ENCODE results near the gene OPN1MW2.
"Not testable (repeated sequence)": the region's sequence is repeated elsewhere in the genome, so short reads cannot be mapped to it uniquely, and the experiment has no call there.

OPN1MW2 gene

DNA sequence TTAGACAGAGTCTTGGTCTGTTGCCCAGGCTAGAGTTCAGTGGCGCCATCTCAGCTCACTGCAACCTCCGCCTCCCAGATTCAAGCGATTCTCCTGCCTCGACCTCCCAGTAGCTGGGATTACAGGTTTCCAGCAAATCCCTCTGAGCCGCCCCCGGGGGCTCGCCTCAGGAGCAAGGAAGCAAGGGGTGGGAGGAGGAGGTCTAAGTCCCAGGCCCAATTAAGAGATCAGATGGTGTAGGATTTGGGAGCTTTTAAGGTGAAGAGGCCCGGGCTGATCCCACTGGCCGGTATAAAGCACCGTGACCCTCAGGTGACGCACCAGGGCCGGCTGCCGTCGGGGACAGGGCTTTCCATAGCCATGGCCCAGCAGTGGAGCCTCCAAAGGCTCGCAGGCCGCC is at the start of gene OPN1MW2:
TSS of gene OPN1MW2 (plus strand) at position 301 of the 400 bp plus-strand sequence. CDS start at position 361, 60 bp downstream.
- H3K9me3 ChIP-seq, H3K4me3 ChIP-seq, H4K20me1 ChIP-seq, H3K36me3 ChIP-seq, H3K27ac ChIP-seq, H3K4me1 ChIP-seq, H3K4me2 ChIP-seq, H3K9ac ChIP-seq, H3K27me3 ChIP-seq: not testable (repeated sequence)

DNA sequence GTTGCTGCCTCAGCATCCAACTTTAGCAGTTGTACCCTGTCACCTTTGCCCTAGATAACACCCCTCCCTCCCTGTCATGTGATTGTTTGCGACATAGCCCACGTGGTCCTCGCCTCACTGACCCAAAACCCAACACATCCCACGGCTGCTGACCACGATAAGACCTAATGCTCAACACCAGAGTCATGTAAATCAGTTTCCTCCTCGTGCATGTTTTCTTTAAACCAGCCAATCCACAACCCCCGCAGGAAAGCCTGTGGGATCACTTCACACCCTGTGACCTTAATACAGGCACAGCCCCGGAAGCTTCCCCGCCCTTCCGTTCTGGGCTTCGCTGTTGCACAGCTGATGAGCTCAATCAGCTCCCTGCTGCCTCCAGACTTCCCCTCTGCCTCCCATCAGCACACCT is 47.0 kb upstream of the OPN1MW2 start:
- not testable (repeated sequence) for H3K9ac ChIP-seq, H3K9me3 ChIP-seq, H3K4me2 ChIP-seq, H3K27ac ChIP-seq, H3K4me1 ChIP-seq, H3K4me3 ChIP-seq, H3K36me3 ChIP-seq, H3K27me3 ChIP-seq, H4K20me1 ChIP-seq

- H4K20me1 ChIP-seq, H3K4me1 ChIP-seq, H3K4me3 ChIP-seq, H3K9me3 ChIP-seq, H3K27ac ChIP-seq, H3K36me3 ChIP-seq, H3K27me3 ChIP-seq, H3K4me2 ChIP-seq, H3K9ac ChIP-seq: not testable (repeated sequence)
Measured at GRCh38 chrX:154174356-154174755, 45.2 kb upstream of the OPN1MW2 start.

- not testable (repeated sequence) for H3K4me1 ChIP-seq, H3K9me3 ChIP-seq, H3K36me3 ChIP-seq, H3K4me2 ChIP-seq, H4K20me1 ChIP-seq, H3K9ac ChIP-seq, H3K27me3 ChIP-seq, H3K27ac ChIP-seq, H3K4me3 ChIP-seq
Measured at GRCh38 chrX:154182296-154182695, 37.3 kb upstream of the OPN1MW2 start, which contains the start of gene OPN1MW. Gene OPN1MW (plus strand): TSS chrX:154182596. CDS start chrX:154182678, 82 bp downstream.

- H4K20me1 ChIP-seq, H3K9ac ChIP-seq, H3K36me3 ChIP-seq, H3K4me3 ChIP-seq, H3K27me3 ChIP-seq, H3K4me2 ChIP-seq, H3K27ac ChIP-seq, H3K4me1 ChIP-seq, H3K9me3 ChIP-seq: not testable (repeated sequence)
Measured at GRCh38 chrX:154183794-154184193, 35.8 kb upstream of the OPN1MW2 start.

DNA sequence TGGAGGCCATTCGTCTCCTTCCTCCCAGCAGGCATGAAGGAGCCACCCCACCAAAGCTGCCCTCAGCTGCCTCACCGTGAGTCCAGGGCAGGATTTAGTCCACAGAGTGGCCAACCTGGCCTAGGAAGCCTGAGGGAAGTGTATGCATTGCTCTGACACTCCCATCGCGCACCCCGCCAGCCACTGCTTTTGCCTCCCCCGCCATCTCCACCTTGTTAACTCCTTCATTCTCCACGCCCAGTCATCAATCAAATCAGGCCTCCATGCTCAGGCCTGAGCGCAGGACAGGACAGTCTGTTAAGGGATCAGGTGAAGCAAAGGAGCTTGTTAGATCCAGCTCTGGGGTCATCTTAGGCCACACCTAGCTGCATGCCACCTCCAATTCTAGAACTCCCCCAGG is 26.7 kb upstream of the OPN1MW2 start:
- H4K20me1 ChIP-seq, H3K4me1 ChIP-seq, H3K9me3 ChIP-seq: not testable (repeated sequence)

DNA sequence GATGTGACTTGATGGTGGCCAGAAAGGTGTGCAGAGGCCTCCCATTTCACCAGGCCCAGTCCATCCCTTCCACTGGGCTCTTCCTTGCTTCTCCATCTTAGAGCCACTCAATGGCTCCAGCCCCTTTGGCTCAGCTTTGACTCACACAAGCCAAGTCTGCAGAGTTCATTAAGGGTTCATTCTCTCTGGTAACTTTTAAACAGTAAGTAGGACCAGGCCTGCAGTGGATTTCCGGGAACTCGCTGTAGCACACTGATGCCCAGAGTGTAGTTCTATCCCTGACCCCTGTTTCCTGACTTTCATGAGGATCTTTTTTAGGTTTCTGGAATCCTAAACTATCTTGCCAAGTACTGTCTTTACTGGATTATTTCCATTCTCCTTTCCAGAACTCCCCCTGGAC is 25.2 kb upstream of the OPN1MW2 start:
- not testable (repeated sequence) for H3K4me3 ChIP-seq, H3K36me3 ChIP-seq, H3K9me3 ChIP-seq, H3K4me2 ChIP-seq, H3K27ac ChIP-seq, H3K9ac ChIP-seq, H4K20me1 ChIP-seq, H3K27me3 ChIP-seq, H3K4me1 ChIP-seq

More for the DNA sequence above, 26.7 kb upstream of the OPN1MW2 start:
- H3K27ac ChIP-seq, H3K9ac ChIP-seq, H3K36me3 ChIP-seq, H3K4me2 ChIP-seq, H3K27me3 ChIP-seq, H3K4me3 ChIP-seq: not testable (repeated sequence)

DNA sequence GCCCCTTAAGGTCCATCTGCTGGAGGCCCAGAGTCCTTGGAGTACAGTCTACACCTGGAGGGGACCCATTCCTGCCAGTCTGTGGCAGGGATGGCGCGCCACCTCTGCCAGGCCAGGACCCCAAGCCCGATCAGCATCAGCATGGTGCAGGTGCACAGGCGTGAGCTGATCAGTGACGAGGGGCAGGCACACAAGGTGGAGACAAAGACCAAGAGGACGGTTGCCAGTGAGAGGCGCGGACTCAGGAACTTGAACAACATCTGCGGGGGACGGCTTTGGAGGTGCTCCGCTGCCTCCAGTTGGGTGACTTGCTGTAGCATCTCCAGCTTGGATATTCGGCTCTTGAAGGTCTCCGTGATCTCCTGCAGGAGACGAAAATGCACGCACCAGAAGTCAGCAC is 23.1 kb upstream of the OPN1MW2 start:
- H3K27me3 ChIP-seq, H3K9ac ChIP-seq, H4K20me1 ChIP-seq, H3K27ac ChIP-seq, H3K36me3 ChIP-seq, H3K9me3 ChIP-seq, H3K4me3 ChIP-seq, H3K4me2 ChIP-seq, H3K4me1 ChIP-seq: not testable (repeated sequence)

GRCh38 chrX:154209670-154210418 is 9.7 kb upstream of the OPN1MW2 start:
- not testable (repeated sequence) for H3K4me1 ChIP-seq, H3K27ac ChIP-seq, H4K20me1 ChIP-seq, H3K27me3 ChIP-seq, H3K9ac ChIP-seq, H3K4me3 ChIP-seq, H3K4me2 ChIP-seq, H3K36me3 ChIP-seq, H3K9me3 ChIP-seq

DNA sequence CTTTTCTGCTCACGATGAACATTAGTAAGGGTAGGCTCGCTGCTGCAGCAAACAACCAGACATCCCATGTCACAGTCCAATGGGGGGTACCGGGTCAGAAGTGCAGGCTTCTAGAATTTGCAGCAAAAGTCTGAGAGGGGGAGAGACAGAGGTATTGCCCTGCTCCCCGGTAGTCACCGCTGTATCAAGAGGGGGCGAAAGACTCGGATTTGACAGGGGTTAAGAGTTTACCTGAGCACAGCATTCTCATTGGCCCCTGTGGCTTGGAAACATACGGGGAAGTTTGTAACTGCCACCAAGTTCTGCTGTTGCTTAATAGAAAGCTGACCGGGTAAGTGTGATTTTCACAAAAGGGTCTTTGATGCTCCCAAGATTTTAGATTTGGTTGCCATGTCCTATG is 8.5 kb upstream of the OPN1MW2 start:
- not testable (repeated sequence) for H3K36me3 ChIP-seq, H4K20me1 ChIP-seq, H3K4me1 ChIP-seq, H3K27me3 ChIP-seq, H3K4me3 ChIP-seq, H3K9me3 ChIP-seq, H3K4me2 ChIP-seq, H3K27ac ChIP-seq, H3K9ac ChIP-seq

GRCh38 chrX:154211499-154211898 is 8.1 kb upstream of the OPN1MW2 start:
- not testable (repeated sequence) for H3K4me1 ChIP-seq, H4K20me1 ChIP-seq, H3K27ac ChIP-seq, H3K4me2 ChIP-seq, H3K9me3 ChIP-seq, H3K9ac ChIP-seq, H3K27me3 ChIP-seq, H3K4me3 ChIP-seq, H3K36me3 ChIP-seq

- H3K9ac ChIP-seq, H3K4me1 ChIP-seq, H3K36me3 ChIP-seq: not testable (repeated sequence)
Measured at GRCh38 chrX:154225292-154225691, 5.7 kb downstream of the OPN1MW2 start.

DNA sequence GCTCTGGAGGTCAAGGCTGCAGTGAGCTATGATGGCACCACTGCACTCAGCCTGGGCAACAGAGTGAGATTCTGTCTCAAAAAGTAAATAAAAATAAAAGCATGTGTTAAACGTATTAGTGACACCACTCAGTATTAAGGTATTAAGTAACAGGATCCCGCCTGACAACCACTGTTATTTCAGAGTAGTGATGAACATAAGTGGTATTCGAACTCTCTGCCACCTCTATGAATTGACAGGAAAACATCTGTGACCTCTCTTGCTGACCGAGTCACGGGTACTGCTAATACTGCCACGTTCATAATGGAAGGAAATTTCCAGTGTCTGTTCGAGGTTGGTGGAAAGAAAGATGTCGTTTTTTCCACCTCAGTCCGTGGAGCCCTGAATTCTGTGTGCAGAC is 7.2 kb downstream of the OPN1MW2 start:
- H3K4me3 ChIP-seq, H3K27ac ChIP-seq, H3K27me3 ChIP-seq, H3K4me2 ChIP-seq, H3K9ac ChIP-seq, H3K4me1 ChIP-seq, H3K36me3 ChIP-seq, H3K9me3 ChIP-seq, H4K20me1 ChIP-seq: not testable (repeated sequence)

More at GRCh38 chrX:154225292-154225691, 5.7 kb downstream of the OPN1MW2 start:
- H3K27ac ChIP-seq, H3K4me3 ChIP-seq, H3K27me3 ChIP-seq, H3K9me3 ChIP-seq, H4K20me1 ChIP-seq, H3K4me2 ChIP-seq: not testable (repeated sequence)

GRCh38 chrX:154231443-154231842 is 11.9 kb downstream of the OPN1MW2 start:
- H4K20me1 ChIP-seq, H3K4me3 ChIP-seq, H3K9ac ChIP-seq, H3K27me3 ChIP-seq, H3K9me3 ChIP-seq, H3K4me2 ChIP-seq, H3K4me1 ChIP-seq, H3K27ac ChIP-seq, H3K36me3 ChIP-seq: not testable (repeated sequence)

DNA sequence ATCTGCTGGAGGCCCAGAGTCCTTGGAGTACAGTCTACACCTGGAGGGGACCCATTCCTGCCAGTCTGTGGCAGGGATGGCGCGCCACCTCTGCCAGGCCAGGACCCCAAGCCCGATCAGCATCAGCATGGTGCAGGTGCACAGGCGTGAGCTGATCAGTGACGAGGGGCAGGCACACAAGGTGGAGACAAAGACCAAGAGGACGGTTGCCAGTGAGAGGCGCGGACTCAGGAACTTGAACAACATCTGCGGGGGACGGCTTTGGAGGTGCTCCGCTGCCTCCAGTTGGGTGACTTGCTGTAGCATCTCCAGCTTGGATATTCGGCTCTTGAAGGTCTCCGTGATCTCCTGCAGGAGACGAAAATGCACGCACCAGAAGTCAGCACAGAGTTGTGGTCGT is 14.1 kb downstream of the OPN1MW2 start:
- not testable (repeated sequence) for H4K20me1 ChIP-seq, H3K36me3 ChIP-seq, H3K4me1 ChIP-seq, H3K9me3 ChIP-seq, H3K27me3 ChIP-seq, H3K4me3 ChIP-seq, H3K4me2 ChIP-seq, H3K9ac ChIP-seq, H3K27ac ChIP-seq

All from BLaER1 (cell line).